Activated T-cell treated with anti-CD3 and anti-CD28 coated beads, Interleukin-2, amount 50 U/mL, for 4 hours (primary cell): ENCODE results near the gene AKR1D1. TPM values are rescaled to one million over a fixed set of nuclear protein-coding genes. Genes with fewer than 3 reads are reported as not detected.
"Not testable (repeated sequence)": the region's sequence is repeated elsewhere in the genome, so short reads cannot be mapped to it uniquely, and the experiment has no call there.

Experiments used
- ATAC-seq, 2 donors: fragments of 200-7000 bp; cut with Tn5 transposase; one replicate each; pipeline ENCODE4 v1.10.0; 2021
- DNase-seq: peaks from one replicate; pipeline ENCODE4 v3.0.0-alpha.2; 2020
- H3K27me3 Mint-ChIP-seq: one replicate; pipeline ENCODE4 v1.8.0; 2021; ENCODE audit warnings: low read depth, mixed read lengths
- H3K36me3 Mint-ChIP-seq: one replicate; pipeline ENCODE4 v1.8.0; 2022; ENCODE audit warnings: mixed read lengths; ENCODE audit not compliant: insufficient read depth
- H3K4me1 Mint-ChIP-seq: one replicate; pipeline ENCODE4 v1.8.0; 2021; ENCODE audit warnings: low read depth, mixed read lengths
- H3K4me3 Mint-ChIP-seq: one replicate; pipeline ENCODE4 v1.8.0; 2021; ENCODE audit warnings: mild to moderate bottlenecking, moderate library complexity, mixed read lengths
- H3K9me3 Mint-ChIP-seq: one replicate; pipeline ENCODE4 v1.8.0; 2021; ENCODE audit warnings: mixed read lengths
- total RNA-seq, 3 donors: library from RNA; stranded (reverse); gene quantifications; one replicate each; pipeline ENCODE4 v1.2.1, GENCODE V29; 2021

Gene AKR1D1
- total RNA-seq, 3 donors from 2014 or later, result 0.30 TPM; not detected in 2

- Mint-ChIP-seq H3K9me3 (no peaks in the 10 kb centered on the region), H3K4me3 (no peak overlapping the region), H3K4me1 (no peaks in the 10 kb centered on the region), H3K36me3 (no peaks in the 10 kb centered on the region), H3K27me3 (peaks cover 1% of the 10 kb centered on the region)
- DNase-seq, result no peak
- no peak for ATAC-seq
Observed at GRCh38 chr7:138086563-138087270, 10.5 kb downstream of the AKR1D1 start.

GRCh38 chr7:138089080-138089901, 13.0 kb downstream of the AKR1D1 start:
- ATAC-seq, result no peak
- H3K27me3 Mint-ChIP-seq, result peaks cover 3% of the 10 kb centered on the region
- no peak overlapping the region for H3K4me3 Mint-ChIP-seq
- H3K4me1 Mint-ChIP-seq, result no peaks in the 10 kb centered on the region
- H3K36me3 Mint-ChIP-seq, result no peaks in the 10 kb centered on the region
- no peaks in the 10 kb centered on the region for H3K9me3 Mint-ChIP-seq
- DNase-seq, result no peak

GRCh38 chr7:138091032-138091431, 14.8 kb downstream of the AKR1D1 start:
- Mint-ChIP-seq H3K36me3 (no peaks in the 10 kb centered on the region), H3K27me3 (peaks cover 3% of the 10 kb centered on the region), H3K4me1 (no peaks in the 10 kb centered on the region), H3K9me3 (no peaks in the 10 kb centered on the region), H3K4me3 (no peak overlapping the region)
- no peak for DNase-seq
- no peak for ATAC-seq

GRCh38 chr7:138091840-138092239, 15.6 kb downstream of the AKR1D1 start:
- not testable (repeated sequence) for H3K36me3 Mint-ChIP-seq, H3K27me3 Mint-ChIP-seq, H3K9me3 Mint-ChIP-seq

GRCh38 chr7:138092486-138093028, 16.3 kb downstream of the AKR1D1 start:
- Mint-ChIP-seq H3K9me3 (no peaks in the 10 kb centered on the region), H3K27me3 (peaks cover 7% of the 10 kb centered on the region), H3K4me3 (no peak overlapping the region), H3K4me1 (no peaks in the 10 kb centered on the region), H3K36me3 (no peaks in the 10 kb centered on the region)
- DNase-seq (no peak), ATAC-seq (no peak)

More at GRCh38 chr7:138091840-138092239, 15.6 kb downstream of the AKR1D1 start:
- not testable (repeated sequence) for H3K4me3 Mint-ChIP-seq, DNase-seq, ATAC-seq, H3K4me1 Mint-ChIP-seq

- Mint-ChIP-seq H3K27me3 (peaks cover 11% of the 10 kb centered on the region), H3K4me3 (no peak overlapping the region), H3K9me3 (no peaks in the 10 kb centered on the region), H3K4me1 (no peaks in the 10 kb centered on the region), H3K36me3 (no peaks in the 10 kb centered on the region)
- ATAC-seq (no peak), DNase-seq (no peak)
Observed at GRCh38 chr7:138095972-138096935, 20.0 kb downstream of the AKR1D1 start.

- DNase-seq, result no peak
- Mint-ChIP-seq H3K4me1 (no peaks in the 10 kb centered on the region), H3K27me3 (peaks cover 11% of the 10 kb centered on the region), H3K36me3 (no peaks in the 10 kb centered on the region), H3K4me3 (no peak overlapping the region), H3K9me3 (no peaks in the 10 kb centered on the region)
- no peak for ATAC-seq
Observed at GRCh38 chr7:138097064-138097741, 20.9 kb downstream of the AKR1D1 start.

- Mint-ChIP-seq H3K4me3 (no peak overlapping the region), H3K27me3 (peaks cover 9% of the 10 kb centered on the region), H3K4me1 (no peaks in the 10 kb centered on the region), H3K36me3 (no peaks in the 10 kb centered on the region), H3K9me3 (no peaks in the 10 kb centered on the region)
- no peak for DNase-seq
- ATAC-seq, result no peak
Observed at GRCh38 chr7:138099813-138100212, 23.6 kb downstream of the AKR1D1 start.

- Mint-ChIP-seq H3K4me1 (no peaks in the 10 kb centered on the region), H3K27me3 (peaks cover 3% of the 10 kb centered on the region), H3K4me3 (no peak overlapping the region), H3K9me3 (no peaks in the 10 kb centered on the region), H3K36me3 (no peaks in the 10 kb centered on the region)
- ATAC-seq, result no peak
- no peak for DNase-seq
Observed at GRCh38 chr7:138105221-138105620, 29.0 kb downstream of the AKR1D1 start.

GRCh38 chr7:138115047-138115446, 38.8 kb downstream of the AKR1D1 start:
- H3K36me3 Mint-ChIP-seq, result no peaks in the 10 kb centered on the region
- H3K4me3 Mint-ChIP-seq, result no peak overlapping the region
- DNase-seq (no peak), ATAC-seq (no peak)
- H3K9me3 Mint-ChIP-seq, result no peaks in the 10 kb centered on the region
- H3K27me3 Mint-ChIP-seq, result peaks cover 12% of the 10 kb centered on the region
- peaks cover 2% of the 10 kb centered on the region for H3K4me1 Mint-ChIP-seq

GRCh38 chr7:138116141-138116540, 39.9 kb downstream of the AKR1D1 start:
- H3K9me3 Mint-ChIP-seq, result no peaks in the 10 kb centered on the region
- H3K27me3 Mint-ChIP-seq, result peaks cover 9% of the 10 kb centered on the region
- ATAC-seq (no peak), DNase-seq (no peak)
- H3K4me1 Mint-ChIP-seq, result no peaks in the 10 kb centered on the region
- H3K4me3 Mint-ChIP-seq, result no peak overlapping the region
- H3K36me3 Mint-ChIP-seq, result no peaks in the 10 kb centered on the region

- ATAC-seq, result no peak
- Mint-ChIP-seq H3K4me3 (no peak overlapping the region), H3K36me3 (no peaks in the 10 kb centered on the region), H3K27me3 (peaks cover 9% of the 10 kb centered on the region), H3K9me3 (no peaks in the 10 kb centered on the region), H3K4me1 (no peaks in the 10 kb centered on the region)
- no peak for DNase-seq
Observed at GRCh38 chr7:138116892-138117291, 40.6 kb downstream of the AKR1D1 start.

- H3K27me3 Mint-ChIP-seq, result peaks cover 9% of the 10 kb centered on the region
- DNase-seq, result no peak
- no peaks in the 10 kb centered on the region for H3K9me3 Mint-ChIP-seq
- no peaks in the 10 kb centered on the region for H3K4me1 Mint-ChIP-seq
- H3K4me3 Mint-ChIP-seq, result no peak overlapping the region
- no peak for ATAC-seq
- no peaks in the 10 kb centered on the region for H3K36me3 Mint-ChIP-seq
Observed at GRCh38 chr7:138120140-138120827, 44.0 kb downstream of the AKR1D1 start.
